H1 (cell line): Measurements from ENCODE around the gene TMC3. TPM values are rescaled to one million over a fixed set of nuclear protein-coding genes. Genes with fewer than 3 reads are reported as not detected.

ENCODE experiments used
- CTCF ChIA-PET: fragments of 300-600 bp; sonication (Branson Sonifier 250); formaldehyde crosslinking; loops from one replicate; lab custom pipeline; 2021; ENCODE audit not compliant: partially characterized antibody; lab: Charles Lee
- POLR2A ChIA-PET: fragments of 300-600 bp; sonication (Branson Sonifier 250); formaldehyde crosslinking; loops from one replicate; lab custom pipeline; 2021; ENCODE audit warnings: inconsistent platforms; ENCODE audit not compliant: partially characterized antibody; lab: Charles Lee
- DNase-seq, 2 experiments: peaks; one replicate each; pipeline versions ENCODE4 v3.0.0 to v3.0.0-alpha.2; 2010 to 2022; ENCODE audit warnings: low spot score in 2 of 2, low read depth in 1 of 2, mixed read lengths in 1 of 2
- FAIRE-seq: peaks from 2 replicates; lab custom pipeline; 2011; peaks lifted over from hg19 to GRCh38; lab: Jason Lieb, UNC
- H2AFZ ChIP-seq: 2 replicates; pipeline ENCODE4 v1.8.1; 2012; ENCODE audit warnings: low read length, inconsistent platforms
- H2AK5ac ChIP-seq: 2 replicates; pipeline ENCODE4 v1.6.1; 2013; ENCODE audit warnings: low read depth, low read length
- H2BK120ac ChIP-seq: replicated peaks from 2 replicates; pipeline ENCODE3; 2013; ENCODE audit warnings: low read depth, low read length, inconsistent platforms
- H2BK12ac ChIP-seq: 2 replicates; pipeline ENCODE4 v1.6.1; 2013; ENCODE audit warnings: low read depth, low read length
- H2BK15ac ChIP-seq: 2 replicates; pipeline ENCODE4 v1.6.1; 2013; ENCODE audit warnings: low read length
- H2BK20ac ChIP-seq: 2 replicates; pipeline ENCODE4 v1.6.1; 2013; ENCODE audit warnings: low read length
- H2BK5ac ChIP-seq: 2 replicates; pipeline ENCODE4 v1.6.1; 2013; ENCODE audit warnings: low read depth, low read length
- H3K14ac ChIP-seq: 2 replicates; pipeline ENCODE4 v1.6.1; 2013; ENCODE audit warnings: inconsistent platforms; ENCODE audit not compliant: insufficient read length
- H3K18ac ChIP-seq: 2 replicates; pipeline ENCODE4 v1.6.1; 2013; ENCODE audit warnings: low read length; ENCODE audit errors: extremely low read depth
- H3K23ac ChIP-seq: 2 replicates; pipeline ENCODE4 v1.6.1; 2013; ENCODE audit warnings: inconsistent platforms; ENCODE audit not compliant: insufficient read length
- H3K23me2 ChIP-seq: 2 replicates; pipeline ENCODE4 v1.6.1; 2013; ENCODE audit warnings: low read depth, low read length
- H3K27ac ChIP-seq: 2 replicates; pipeline ENCODE4 v1.6.1; 2011; ENCODE audit warnings: low read depth, low read length, inconsistent platforms
- H3K27me3 ChIP-seq, 4 experiments: replicated peaks in 1 of 4; 1 replicate in 1 of 4; 2 replicates in 3 of 4; pipeline versions ENCODE4 v1.6.1 to v1.8.1; 2011 to 2013; ENCODE audit warnings: low read length in 3 of 4, mild to moderate bottlenecking in 3 of 4, inconsistent platforms in 2 of 4, mixed read lengths in 2 of 4, moderate library complexity in 1 of 4; ENCODE audit not compliant: control insufficient read depth in 3 of 4, insufficient read depth in 3 of 4; ENCODE audit errors: extremely low read depth in 1 of 4
- H3K36me3 ChIP-seq, 4 experiments: 2 replicates each; pipeline versions ENCODE4 v1.6.1 to v1.8.1; 2011 to 2013; ENCODE audit warnings: mild to moderate bottlenecking in 4 of 4, low read length in 3 of 4, moderate library complexity in 2 of 4, control low read depth in 1 of 4, inconsistent platforms in 1 of 4; ENCODE audit not compliant: insufficient read depth in 4 of 4, control insufficient read depth in 2 of 4
- H3K4ac ChIP-seq: replicated peaks from 2 replicates; pipeline ENCODE3; 2013; ENCODE audit warnings: low read length, low read depth, mixed read lengths, inconsistent platforms; ENCODE audit not compliant: insufficient read length
- H3K4me1 ChIP-seq, 4 experiments: replicated peaks in 1 of 4; 1 replicate in 1 of 4; 2 replicates in 3 of 4; pipeline versions ENCODE4 v1.6.1 to v1.8.1; 2011 to 2013; ENCODE audit warnings: low read length in 3 of 4, inconsistent platforms in 2 of 4, mixed read lengths in 1 of 4; ENCODE audit not compliant: insufficient read depth in 4 of 4, control insufficient read depth in 3 of 4
- H3K4me2 ChIP-seq, 2 experiments: 2 replicates each; pipeline versions ENCODE4 v1.6.1 to v1.8.1; 2011 to 2013; ENCODE audit warnings: low read depth in 2 of 2, low read length in 2 of 2, control low read depth in 1 of 2, inconsistent platforms in 1 of 2, mild to moderate bottlenecking in 1 of 2; ENCODE audit not compliant: insufficient read depth in 1 of 2
- H3K4me3 ChIP-seq, 4 experiments: fragments of 200-600, 300-600 bp in 1 of 4; sonication (generic), shearing (Covaris generic), sonication (Bioruptor Twin) in 1 of 4; 2 replicates each; pipeline versions ENCODE4 v1.5.1 to v1.8.1; 2011 to 2016; ENCODE audit warnings: low read length in 4 of 4, low read depth in 3 of 4, control low read depth in 2 of 4, inconsistent platforms in 2 of 4, mild to moderate bottlenecking in 2 of 4, mixed read lengths in 1 of 4, moderate library complexity in 1 of 4; ENCODE audit not compliant: insufficient read depth in 2 of 4; ENCODE audit errors: extremely low read depth in 1 of 4
- H3K56ac ChIP-seq: replicated peaks from 2 replicates; pipeline ENCODE3; 2013; ENCODE audit warnings: low read depth, mild to moderate bottlenecking, mixed read lengths, low read length, inconsistent platforms; ENCODE audit not compliant: insufficient read length
- H3K79me1 ChIP-seq: 2 replicates; pipeline ENCODE4 v1.6.1; 2013; ENCODE audit warnings: low read depth, low read length, control low read depth
- H3K79me2 ChIP-seq, 2 experiments: 2 replicates each; pipeline versions ENCODE4 v1.6.1 to v1.8.1; 2012 to 2013; ENCODE audit warnings: low read length in 2 of 2, mild to moderate bottlenecking in 2 of 2, inconsistent platforms in 1 of 2; ENCODE audit not compliant: insufficient read depth in 2 of 2, control insufficient read depth in 1 of 2
- H3K9ac ChIP-seq, 4 experiments: replicated peaks in 1 of 4; 1 replicate in 1 of 4; 2 replicates in 3 of 4; pipeline versions ENCODE4 v1.6.1 to v1.8.1; 2011 to 2013; ENCODE audit warnings: low read depth in 3 of 4, low read length in 3 of 4, control low read depth in 2 of 4, mild to moderate bottlenecking in 2 of 4, moderate library complexity in 2 of 4, inconsistent platforms in 1 of 4; ENCODE audit errors: extremely low read depth in 1 of 4
- H3K9me3 ChIP-seq, 2 experiments: 2 replicates each; pipeline versions ENCODE4 v1.6.1 to v1.8.1; 2012 to 2013; ENCODE audit warnings: mild to moderate bottlenecking in 2 of 2, moderate library complexity in 2 of 2, control low read depth in 1 of 2, inconsistent platforms in 1 of 2, low read depth in 1 of 2, low read length in 1 of 2, mixed read lengths in 1 of 2; ENCODE audit not compliant: insufficient read depth in 2 of 2
- H4K20me1 ChIP-seq, 2 experiments: replicated peaks in 1 of 2; 2 replicates each; pipeline versions ENCODE3 to v1.8.1; 2011 to 2013; ENCODE audit warnings: inconsistent platforms in 2 of 2, low read length in 2 of 2, mild to moderate bottlenecking in 1 of 2; ENCODE audit not compliant: insufficient read depth in 2 of 2, control insufficient read depth in 1 of 2
- H4K5ac ChIP-seq: 2 replicates; pipeline ENCODE4 v1.6.1; 2013; ENCODE audit warnings: low read length, low read depth, mixed read lengths, inconsistent platforms; ENCODE audit not compliant: insufficient read length
- H4K8ac ChIP-seq: 2 replicates; pipeline ENCODE4 v1.8.0; 2013; ENCODE audit warnings: mild to moderate bottlenecking, moderate library complexity, low read length, inconsistent platforms; ENCODE audit not compliant: insufficient read depth; ENCODE audit errors: extremely low read depth
- H4K91ac ChIP-seq: replicated peaks from 2 replicates; pipeline ENCODE3; 2013; ENCODE audit warnings: low read length, mixed read lengths, inconsistent platforms; ENCODE audit not compliant: insufficient read length
- ATF3 ChIP-seq: IDR thresholded peaks from 2 replicates; pipeline ENCODE4 v1.6.1; 2011; ENCODE audit warnings: low read depth, mild to moderate bottlenecking, low read length; ENCODE audit not compliant: insufficient read depth
- E2F6 ChIP-seq: IDR thresholded peaks from 2 replicates; pipeline ENCODE4 v1.6.1; 2012; ENCODE audit warnings: inconsistent platforms
- KDM5A ChIP-seq: fragments of 200-600 bp; IDR thresholded peaks from 2 replicates; pipeline ENCODE4 v1.7.1; 2012; ENCODE audit warnings: mild to moderate bottlenecking, low read length, inconsistent platforms, mixed read lengths
- PHF8 ChIP-seq: fragments of 200-600 bp; sonication (generic); conservative IDR thresholded peaks from 2 replicates; pipeline ENCODE4 v1.7.1; 2012; ENCODE audit warnings: low read depth, mild to moderate bottlenecking, inconsistent platforms, low read length, moderate library complexity
- POU5F1 ChIP-seq: IDR thresholded peaks from 2 replicates; pipeline ENCODE4 v1.6.1; 2011; ENCODE audit warnings: low read depth, mild to moderate bottlenecking, low read length, moderate library complexity
- RFX5 ChIP-seq: IDR thresholded peaks from 2 replicates; pipeline ENCODE4 v1.6.1; 2011; ENCODE audit warnings: low read depth, low read length, improper control_type of control experiment, borderline replicate concordance
- SP2 ChIP-seq: IDR thresholded peaks from 2 replicates; pipeline ENCODE4 v1.6.1; 2012; ENCODE audit warnings: mild to moderate bottlenecking, low read length, inconsistent platforms
- SRF ChIP-seq: IDR thresholded peaks from 2 replicates; pipeline ENCODE4 v1.6.1; 2011; ENCODE audit warnings: mild to moderate bottlenecking, low read depth, low read length, moderate library complexity
- USF2 ChIP-seq: IDR thresholded peaks from 2 replicates; pipeline ENCODE4 v1.6.1; 2011; ENCODE audit warnings: low read length, improper control_type of control experiment
- WGBS, 2 experiments: shearing (Covaris generic) in 1 of 2; methylation state at CpG; one replicate each; pipeline versions ENCODE4 v1.1.6 to v1.1.7; 2013 to 2015; ENCODE audit warnings: low lambda C conversion rate in 2 of 2, mixed read lengths in 2 of 2, inconsistent platforms in 1 of 2, low coverage in 1 of 2, missing lambda C conversion rate in 1 of 2; ENCODE audit not compliant: insufficient replicate concordance in 2 of 2, insufficient coverage in 1 of 2, insufficient read length in 1 of 2; ENCODE audit errors: extremely low coverage in 1 of 2, missing lambda C conversion rate in 1 of 2; 5-methylcytosine and 5-hydroxymethylcytosine counted together
- polyA plus RNA-seq, 7 experiments: library from polyadenylated mRNA; depleted of rRNA in 3 of 7; stranded (reverse) in 5 of 7; unstranded in 2 of 7; fragments of >200 nt in 5 of 7; fragments of 200-250 nt in 2 of 7; gene quantifications; 1 replicate in 5 of 7; 2 replicates in 1 of 7; 4 replicates in 1 of 7; pipeline versions ENCODE4 v1.2.1 to v1.2.3, GENCODE V29; 2011 to 2013; ENCODE audit warnings: missing spikeins in 2 of 7, mixed read lengths in 2 of 7
- total RNA-seq: library from RNA; stranded (reverse); fragmentation: NEBNext Ultra II Directional; extraction: Animal tissue kit (Norgen Biotek cat#: 25700); gene quantifications from 2 replicates; pipeline ENCODE4 v1.2.1, GENCODE V29; 2021

The TMC3 gene
- total and polyA plus RNA-seq, 2 of the 8 experiments (the other 6 are each of a cell fraction or from before 2014, with no cell fraction given) = not detected

GRCh38 chr15:81333363-81333762, 40.6 kb downstream of the TMC3 start:
- Histone ChIP-seq H3K14ac (no peak overlapping the region), H4K5ac (no peak overlapping the region), H3K36me3 (no peaks in the 10 kb centered on the region), H2AK5ac (no peak overlapping the region), H3K23ac (no peak overlapping the region), H2BK15ac (no peak overlapping the region), H4K91ac (no peak overlapping the region), H2BK12ac (no peak overlapping the region), H3K4me2 (no peak overlapping the region), H3K18ac (no peak overlapping the region), H3K9me3 (no peaks in the 10 kb centered on the region), H3K4ac (no peak overlapping the region), H3K4me3 (no peak overlapping the region), H3K27me3 (no peaks in the 10 kb centered on the region), H4K20me1 (no peaks in the 10 kb centered on the region), H3K79me2 (no peaks in the 10 kb centered on the region), H3K56ac (no peak overlapping the region), H3K23me2 (no peaks in the 10 kb centered on the region), H2BK120ac (no peak overlapping the region), H2AFZ (no peak overlapping the region), H2BK20ac (no peak overlapping the region), H3K9ac (no peak overlapping the region), H4K8ac (no peak overlapping the region), H3K4me1 (peaks cover 0 to 2% (median 0%) of the 10 kb centered on the region in 4 experiments; a peak in 1 of 7 replicates), H3K27ac (no peak overlapping the region), H2BK5ac (no peak overlapping the region), H3K79me1 (no peaks in the 10 kb centered on the region)
- POLR2A ChIA-PET = interaction anchor here (1.5 kb wide), 1 partner anchor 9 kb away, joined by 6 read pairs; the partner anchor contains the start of gene STARD5
- DNase-seq (no peak), FAIRE-seq (no peak)
- CTCF ChIA-PET = interaction anchor here (0.9 to 2.3 kb wide), 3 partner anchors 9 to 38 kb away, joined by 3 to 9 read pairs (median 3); no protein-coding TSS in a partner anchor
- WGBS, 2 experiments = 93% methylated on average over 3 of the region's 3 CpGs; no CpG with 5 or more reads in 1 of the 2 experiments
- TF ChIP-seq SRF = no peak
- TF ChIP-seq POU5F1 = no peak
- TF ChIP-seq USF2 = no peak
- no peak for TF ChIP-seq E2F6
- no peak for TF ChIP-seq PHF8
- no peak for TF ChIP-seq ATF3
- no peak for TF ChIP-seq RFX5
- no peak for TF ChIP-seq SP2
- TF ChIP-seq KDM5A = no peak
